Measurements from ENCODE around the gene FAM124A.

FAM124A gene

DNA sequence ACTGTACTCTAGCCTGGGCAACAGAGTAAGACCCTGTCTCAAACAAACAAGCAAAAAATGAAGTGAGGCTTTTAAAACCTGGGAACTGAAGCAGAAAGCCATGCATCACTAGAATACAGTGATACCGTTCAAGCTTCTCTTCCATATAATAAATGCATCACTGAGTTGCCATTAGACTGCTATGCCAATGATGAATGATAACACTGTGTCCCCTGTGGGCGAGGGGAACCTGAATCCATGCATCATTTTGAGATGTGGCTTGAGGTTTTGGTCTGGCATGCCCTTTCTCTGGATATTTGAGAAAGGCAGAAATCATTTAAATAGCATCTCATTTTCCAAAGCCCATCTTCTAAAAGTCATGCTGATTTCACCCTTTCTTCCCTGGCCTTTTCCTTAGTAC is 1.5 kb upstream of the FAM124A start:
- DNase-seq (ENCODE audit: low read depth): no peak

DNA sequence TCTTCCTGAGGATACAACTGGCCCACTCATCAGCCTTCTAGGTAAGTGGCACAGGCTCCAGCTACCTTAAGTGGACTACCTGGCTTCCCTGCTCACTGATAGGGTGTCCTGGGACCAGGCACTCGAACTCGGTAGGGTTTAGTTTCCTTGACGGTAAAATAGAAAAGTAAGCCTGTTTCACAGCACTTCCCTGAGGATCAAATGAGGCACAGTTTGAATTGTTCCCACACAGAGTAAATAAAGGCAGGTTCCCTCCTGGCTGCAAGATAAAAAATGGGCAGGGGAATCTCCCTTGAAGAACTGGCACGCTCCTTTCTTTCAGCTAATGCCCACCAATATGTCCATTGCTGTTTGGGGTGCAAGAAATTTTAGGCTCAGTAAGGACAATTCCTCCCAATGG is 1.1 kb upstream of the FAM124A start:
- no peak for DNase-seq (ENCODE audit: low read depth)

DNA sequence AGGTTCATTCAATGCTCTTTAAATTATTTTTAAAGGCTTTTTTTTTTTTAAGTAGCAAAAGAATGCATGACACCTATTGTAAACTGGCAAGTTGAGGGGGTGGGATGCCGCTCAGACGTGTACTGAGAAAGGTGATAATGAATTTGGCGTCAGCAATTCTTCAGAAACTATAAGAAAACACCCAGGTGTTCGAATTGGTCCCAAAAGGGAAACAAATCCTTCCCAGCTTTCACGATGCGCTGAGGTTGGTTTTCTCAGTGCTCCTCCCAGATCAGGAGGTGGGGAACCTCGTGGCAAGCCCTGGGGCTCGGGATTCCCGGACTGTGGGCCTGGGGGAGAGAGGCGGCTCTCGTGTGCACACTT is 543 bp upstream of the FAM124A start:
- DNase-seq (ENCODE audit: low read depth): no peak

DNA sequence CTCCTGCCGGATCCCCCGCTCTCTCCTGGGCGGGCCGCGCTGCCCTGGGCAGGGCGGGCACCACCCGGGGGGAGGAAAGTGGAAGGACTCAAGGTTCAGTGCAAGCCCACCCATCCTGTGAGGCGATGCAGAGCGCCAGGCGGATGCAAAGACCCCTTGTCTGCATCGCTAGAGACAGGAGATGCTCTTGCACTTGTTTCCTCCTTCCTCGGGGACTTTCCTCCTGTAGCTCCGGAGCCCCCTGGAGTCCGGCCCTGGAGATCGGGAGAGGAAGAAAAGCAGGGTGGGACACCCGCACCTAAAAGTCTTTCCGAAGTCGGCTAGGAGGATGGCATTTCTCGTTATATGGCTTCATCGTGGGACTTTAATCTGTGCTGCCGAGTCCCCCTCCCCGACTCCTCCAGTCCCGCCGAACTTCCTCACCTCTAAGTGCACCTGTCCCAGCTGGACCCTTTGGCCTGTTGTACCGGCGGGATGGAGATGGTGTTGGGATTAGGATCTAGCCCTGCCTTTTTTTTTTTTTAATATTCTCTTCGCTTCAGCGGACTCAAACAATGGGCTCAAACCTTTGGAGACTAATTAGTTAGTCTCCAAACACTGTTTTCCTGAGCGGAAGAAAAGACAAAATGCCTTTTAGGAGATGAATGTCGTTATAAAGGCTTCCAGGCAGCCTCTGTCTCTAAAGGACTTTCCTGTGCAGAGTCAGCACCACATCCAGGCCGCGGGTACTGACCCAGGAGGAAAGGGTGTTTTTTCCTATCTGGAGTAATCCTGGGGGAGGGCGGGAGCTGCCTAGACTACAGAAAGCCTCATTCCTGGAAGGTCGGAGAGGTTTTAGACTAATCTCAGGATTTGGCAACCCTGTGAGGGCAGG is 725 bp downstream of the FAM124A start:
- peak; percentile 3 for DNase-seq (ENCODE audit: low read depth)

DNA sequence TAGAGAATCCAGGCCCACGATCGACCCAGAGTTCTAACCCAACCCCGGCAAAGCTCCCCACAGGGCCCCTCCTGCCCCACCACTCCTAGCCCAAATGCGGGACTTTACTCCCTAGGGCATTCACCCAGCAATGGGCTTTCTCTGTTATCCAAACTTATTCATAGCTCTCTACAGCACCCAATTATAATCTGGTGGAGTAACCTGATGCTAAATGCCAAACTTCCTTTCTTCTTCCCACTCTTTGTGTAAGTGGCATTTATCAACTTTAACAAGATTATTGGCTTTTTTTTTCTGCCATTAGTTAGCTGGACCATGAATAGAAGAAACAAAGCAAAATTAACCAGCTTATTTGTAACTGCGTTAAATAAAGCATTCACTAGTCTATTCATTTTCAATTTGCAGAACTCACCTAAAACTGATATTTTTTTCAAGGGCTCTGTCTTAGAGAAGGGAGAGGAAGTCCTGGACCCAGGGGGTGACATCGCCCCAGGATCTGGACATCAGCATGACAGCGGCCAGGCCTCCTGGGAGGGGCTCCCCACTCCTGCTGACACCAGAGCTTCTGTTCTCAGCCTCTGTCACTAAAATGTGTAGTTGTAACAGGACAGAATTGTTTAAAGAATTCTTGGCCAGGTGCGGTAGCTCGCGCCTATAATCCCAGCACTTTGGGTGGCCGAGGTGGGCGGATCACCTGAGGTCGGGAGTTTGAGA is 1.5 kb downstream of the FAM124A start:
- DNase-seq (ENCODE audit: low read depth): no peak

DNA sequence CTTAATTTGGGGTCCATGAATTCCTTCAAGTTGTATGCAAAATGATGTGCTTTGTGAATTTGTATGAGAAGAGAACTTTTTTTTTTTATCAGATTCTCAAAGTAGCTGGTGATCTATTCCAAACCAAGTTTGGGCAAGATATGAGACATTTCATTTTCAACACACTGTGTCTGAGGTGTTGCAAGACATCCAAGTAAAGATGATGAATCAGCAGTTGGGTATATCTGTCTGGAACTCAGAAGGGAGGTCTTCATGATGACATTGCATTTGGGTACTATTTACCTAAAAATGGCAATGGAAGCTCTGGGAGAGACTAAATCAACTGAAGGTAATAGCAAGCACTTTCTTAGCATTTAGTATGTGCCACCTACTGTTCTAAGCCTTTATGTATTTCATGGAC is 2.8 kb downstream of the FAM124A start:
- DNase-seq (ENCODE audit: low read depth): no peak

DNA sequence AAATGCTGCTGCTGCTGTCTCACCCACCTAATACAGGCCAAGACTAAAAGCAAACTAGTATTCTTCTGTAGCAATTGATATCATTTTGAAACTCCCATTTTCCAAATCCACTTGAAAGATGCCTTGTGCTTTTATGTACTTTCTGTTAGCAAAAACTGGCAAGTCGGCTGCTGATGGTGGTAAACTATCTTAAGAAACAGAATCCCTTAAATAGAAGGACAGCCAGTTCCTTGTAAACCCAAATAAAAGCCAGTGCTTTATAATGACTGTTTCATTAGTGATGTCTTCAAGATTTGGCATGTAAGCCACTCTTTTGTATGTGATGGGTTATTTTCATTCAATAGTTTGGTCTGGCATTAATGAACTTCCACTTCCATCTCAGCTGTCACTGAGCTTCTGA is 5.2 kb downstream of the FAM124A start:
- DNase-seq (ENCODE audit: low read depth): no peak

DNA sequence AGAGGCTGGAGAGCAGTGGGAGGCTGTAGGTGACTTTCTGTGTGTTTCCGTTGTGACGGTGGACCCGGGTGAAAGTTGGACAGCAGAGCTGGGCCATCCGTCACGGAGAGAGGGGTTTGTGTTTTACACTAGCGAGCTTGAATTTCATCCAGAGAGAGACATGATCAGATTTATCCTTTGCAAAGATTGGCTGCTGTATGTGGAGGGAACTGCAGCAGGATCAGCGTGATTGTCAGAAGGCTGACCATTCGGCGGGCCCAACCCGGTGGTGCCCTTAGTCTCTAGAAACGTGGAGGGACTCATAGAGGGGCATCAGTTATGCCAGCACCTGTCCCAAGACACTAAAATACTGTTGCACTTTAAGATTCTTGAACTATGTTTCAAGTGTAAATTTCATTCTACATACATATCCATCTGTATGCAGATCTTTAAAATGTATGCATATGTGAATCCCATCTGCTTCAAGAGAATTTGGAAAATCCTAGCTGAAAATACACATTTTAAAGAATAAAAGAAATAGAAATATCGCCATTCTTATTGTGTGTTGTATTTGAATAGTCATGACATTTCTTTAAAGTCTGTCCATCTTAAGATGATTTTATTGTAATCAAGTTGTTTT is 7.0 kb downstream of the FAM124A start:
- DNase-seq (ENCODE audit: low read depth): no peak

DNA sequence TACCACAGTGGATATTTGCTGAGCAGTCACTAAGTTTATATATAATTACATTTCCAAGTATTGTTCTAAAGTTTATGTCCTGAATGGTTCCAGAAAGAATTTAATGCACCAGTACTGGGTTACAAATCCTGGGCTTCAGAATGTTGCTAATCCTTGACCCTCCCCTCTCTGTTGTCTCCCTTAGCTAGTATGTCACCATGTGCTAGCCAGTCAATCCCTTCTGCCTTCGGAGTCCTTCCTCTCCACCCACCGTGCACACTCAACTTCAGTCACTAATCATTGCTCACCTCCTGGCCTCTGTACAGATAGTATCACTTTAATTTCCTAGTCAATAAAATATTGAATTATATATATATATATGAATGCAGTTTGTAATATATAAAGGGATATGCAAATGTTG is 7.5 kb downstream of the FAM124A start:
- DNase-seq (ENCODE audit: low read depth): no peak

DNA sequence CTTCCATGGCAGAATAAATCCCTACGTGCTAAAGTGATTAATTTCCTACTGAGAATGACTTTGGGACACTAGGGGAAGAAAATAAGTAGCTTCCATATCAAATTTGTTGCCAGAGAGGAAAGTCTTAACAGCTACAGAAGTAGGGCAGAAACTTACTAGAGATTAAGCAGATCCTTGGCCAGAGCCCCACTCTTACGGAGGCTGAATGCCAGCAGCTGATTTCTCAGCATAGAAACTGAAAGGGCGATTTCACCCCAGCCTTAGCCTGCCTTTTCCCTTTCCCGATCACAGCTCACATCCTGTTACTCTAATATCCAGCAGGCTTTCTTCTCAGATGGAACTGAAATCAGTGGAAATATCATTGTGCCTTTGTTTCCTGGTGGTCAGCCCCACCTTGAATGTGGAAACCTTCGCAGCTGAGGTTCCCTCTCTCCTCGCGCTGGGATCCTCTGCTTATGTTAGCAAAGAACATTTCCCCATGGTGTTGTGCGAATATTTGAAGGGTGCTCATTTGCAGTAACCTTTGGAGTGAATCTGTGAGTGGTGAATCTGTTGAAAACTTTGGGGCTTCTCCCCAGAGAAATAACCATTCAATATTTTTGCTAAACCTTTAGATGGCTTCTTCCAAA is 8.4 kb downstream of the FAM124A start:
- peak; percentile 15 for DNase-seq (ENCODE audit: low read depth)

DNA sequence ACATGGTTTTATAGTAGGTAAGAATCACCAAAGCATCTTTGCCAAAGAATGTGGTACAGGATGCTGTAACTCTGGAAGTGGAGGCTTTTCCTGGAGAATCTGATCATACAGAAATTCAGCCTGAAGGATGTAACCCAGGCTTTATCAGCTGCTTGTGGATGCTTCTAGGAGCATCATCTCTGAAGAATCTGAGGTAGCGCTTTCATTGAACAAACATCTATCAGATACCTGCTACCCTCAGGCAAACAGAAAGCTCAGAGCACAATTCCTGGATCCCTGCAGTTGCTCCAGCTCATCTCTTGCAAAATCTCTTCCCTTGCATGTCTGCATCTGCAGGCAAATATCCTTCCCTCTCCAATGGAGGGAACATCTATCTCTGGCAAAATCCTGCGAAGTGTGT is 9.3 kb downstream of the FAM124A start:
- no peak for DNase-seq (ENCODE audit: low read depth)

DNA sequence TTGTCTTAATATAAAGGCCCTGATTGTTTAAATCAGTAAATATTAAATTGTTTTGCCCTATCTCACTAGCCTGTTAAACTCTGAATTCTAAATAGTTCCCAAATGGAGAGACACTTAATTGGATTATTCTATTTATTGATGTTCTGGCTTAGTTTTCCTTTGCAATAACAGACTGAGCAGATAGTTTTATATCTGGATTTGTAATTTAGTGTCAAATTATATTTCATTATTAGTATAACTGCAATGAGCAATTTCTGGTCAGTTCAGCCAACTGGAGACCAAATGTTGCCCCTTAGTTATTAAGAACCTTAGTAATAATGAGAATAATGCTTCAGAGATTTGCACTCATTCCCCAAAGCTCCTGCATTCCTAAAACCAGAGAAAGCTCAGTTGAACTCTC is 10.1 kb downstream of the FAM124A start:
- no peak for DNase-seq (ENCODE audit: low read depth)

DNA sequence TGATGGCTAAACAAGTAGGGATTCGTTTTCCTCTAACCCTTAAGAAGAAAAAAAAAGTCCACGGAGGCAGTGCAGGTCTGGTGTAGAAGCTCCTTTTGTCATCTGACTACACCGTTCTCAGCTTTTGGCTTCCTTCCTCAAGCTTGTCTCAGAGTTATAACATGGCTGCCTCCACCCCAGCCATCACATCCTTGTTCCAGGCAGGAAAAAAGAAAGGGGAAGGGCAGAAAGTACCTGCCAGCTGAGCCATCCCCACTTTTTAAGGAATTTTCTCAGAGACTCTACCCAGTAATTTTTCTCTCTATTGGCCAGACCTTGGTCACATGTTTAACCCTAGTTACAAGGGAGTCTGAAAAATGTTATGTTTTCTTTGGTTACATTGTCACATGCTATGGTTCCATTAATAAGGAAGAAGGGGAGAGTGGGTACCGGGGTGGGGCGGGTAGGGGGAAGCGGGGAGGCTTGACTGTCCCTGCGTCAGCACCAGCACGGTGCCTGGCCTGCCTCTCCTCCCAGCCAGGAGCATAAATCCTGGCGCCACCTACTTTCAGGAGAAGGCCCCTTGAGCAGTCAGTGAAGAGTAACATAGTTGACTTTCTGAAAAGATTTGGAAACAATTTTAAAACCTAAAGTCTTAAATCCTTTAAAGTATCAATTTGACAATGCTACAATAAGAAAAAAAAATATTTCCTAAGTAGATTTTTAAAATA is 11.1 kb downstream of the FAM124A start:
- DNase-seq (ENCODE audit: low read depth): no peak

DNA sequence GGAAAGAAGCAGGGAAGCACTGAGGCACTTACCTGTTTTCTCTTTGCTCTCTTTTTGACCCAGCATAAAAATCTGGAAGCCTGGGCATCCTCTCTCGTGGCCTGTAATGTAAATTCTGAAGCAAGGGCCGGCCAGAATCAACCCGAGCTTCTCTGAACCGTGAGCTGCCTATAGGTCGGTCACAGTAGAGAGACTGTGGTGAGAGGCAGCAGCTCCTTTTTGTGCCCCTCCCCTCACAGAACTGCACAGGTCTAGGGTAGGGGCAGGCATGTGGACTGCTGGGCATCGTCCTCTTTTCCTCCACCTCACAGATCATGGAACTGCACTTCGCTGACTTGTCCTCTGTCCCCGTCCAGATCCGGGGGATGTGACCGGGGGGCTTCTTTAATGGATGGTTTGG is 12.5 kb downstream of the FAM124A start:
- DNase-seq (ENCODE audit: low read depth): no peak

DNA sequence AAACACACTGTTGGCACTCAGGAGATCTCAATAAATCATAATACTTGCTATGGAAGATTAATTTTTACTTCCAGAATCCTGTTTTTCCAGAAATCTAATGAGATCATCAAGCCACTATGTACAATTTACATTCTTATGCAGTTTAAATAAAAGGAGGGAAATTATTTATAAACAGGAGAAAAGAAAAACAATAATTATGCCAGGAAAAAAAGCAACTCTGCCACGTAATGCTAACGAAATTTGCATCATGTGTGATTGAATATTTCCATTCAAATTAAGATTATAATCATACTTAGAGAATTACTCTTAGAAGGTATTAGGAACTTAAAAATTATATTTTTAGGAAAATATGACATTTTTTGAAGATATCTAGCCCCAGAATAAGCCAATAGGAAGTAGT is 13.0 kb downstream of the FAM124A start:
- DNase-seq (ENCODE audit: low read depth): no peak

DNA sequence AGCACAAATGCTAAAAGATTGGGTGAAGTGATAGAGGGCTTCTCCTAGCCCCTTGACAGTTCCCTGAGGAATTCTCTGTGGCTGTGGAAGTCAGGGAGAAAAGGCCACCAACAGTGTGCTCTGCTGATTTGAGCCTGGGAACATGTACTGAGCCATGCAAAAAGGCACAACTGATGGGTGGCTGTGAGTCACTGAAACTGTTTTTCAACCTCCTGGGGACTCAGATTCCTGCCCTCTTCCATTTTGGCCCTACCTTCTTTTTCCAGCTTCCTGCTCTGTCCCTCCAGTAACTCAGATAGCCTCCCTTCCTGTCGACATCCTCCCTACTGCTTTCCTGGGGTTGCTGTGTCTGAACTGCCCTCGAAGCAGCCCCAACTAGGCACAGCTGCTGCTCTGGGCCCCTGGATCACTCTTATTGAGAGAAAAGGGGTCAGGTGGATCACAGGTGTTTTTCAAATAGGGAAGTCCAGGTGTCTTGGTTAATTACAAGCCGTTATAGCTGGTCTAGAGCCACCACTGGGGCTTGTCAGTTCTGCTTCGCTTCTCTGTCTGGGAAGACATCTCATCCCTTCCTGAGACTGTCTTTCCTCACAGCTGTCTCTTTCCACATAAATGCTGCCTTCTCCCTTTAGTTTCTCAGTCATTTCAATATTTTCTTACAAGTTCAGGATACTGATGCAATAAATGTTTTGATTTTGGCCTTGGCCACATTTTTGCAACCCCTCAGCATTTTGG is 13.7 kb downstream of the FAM124A start:
- peak; percentile 8 for DNase-seq (ENCODE audit: low read depth)

DNA sequence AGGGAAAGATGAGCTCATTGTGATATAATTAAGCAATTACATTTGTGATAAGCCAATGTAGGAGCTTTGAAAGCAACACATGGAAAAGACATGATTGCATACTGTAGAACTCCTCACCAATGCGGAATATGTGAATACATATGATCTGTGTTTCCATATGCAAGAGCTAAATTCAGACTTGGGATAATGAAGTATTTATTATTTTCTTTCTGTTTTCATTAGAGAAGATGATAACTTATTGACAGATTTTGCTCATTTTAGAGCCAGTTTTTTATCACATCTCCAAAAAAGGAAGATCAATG is 14.2 kb downstream of the FAM124A start:
- no peak for DNase-seq (ENCODE audit: low read depth)

DNA sequence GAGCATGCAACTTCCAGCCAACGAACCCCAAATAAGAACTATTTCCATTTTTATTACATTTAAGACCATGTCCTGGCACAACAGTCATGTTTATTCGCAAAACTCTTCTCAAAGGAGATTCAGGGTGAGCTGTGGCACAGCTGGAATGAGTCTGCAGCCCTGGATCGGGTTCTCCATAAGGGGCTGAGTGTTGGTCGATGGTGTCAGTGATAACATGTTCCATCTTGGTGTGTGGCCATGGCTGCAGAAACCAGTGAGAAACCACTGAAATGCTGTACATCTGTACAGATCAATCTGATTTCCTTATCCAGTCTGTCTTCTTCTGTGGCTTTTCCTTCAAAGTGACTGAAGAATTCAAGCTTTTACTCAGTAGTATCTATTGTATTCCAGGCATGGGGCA is 15.2 kb downstream of the FAM124A start:
- DNase-seq (ENCODE audit: low read depth): no peak

DNA sequence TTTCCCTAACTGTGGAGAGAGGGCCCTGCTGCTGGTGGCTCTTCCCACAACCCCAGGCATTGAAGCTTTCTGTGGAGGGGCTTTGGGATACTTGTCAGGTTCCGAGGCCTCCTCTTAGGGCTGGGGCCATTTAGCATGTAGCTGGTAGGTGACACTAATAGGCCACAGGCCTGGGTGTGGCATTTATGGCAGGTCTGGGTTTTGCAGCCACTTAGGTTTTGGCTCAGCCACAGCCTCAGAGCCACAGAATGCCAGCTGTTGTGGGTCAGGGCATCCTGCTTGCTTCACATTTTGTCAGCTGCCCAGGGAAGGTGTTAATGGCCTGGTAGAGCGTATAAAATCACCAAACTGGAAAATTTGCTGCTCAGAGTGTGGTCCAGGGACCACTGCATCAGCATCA is 15.7 kb downstream of the FAM124A start:
- DNase-seq (ENCODE audit: low read depth): no peak

DNA sequence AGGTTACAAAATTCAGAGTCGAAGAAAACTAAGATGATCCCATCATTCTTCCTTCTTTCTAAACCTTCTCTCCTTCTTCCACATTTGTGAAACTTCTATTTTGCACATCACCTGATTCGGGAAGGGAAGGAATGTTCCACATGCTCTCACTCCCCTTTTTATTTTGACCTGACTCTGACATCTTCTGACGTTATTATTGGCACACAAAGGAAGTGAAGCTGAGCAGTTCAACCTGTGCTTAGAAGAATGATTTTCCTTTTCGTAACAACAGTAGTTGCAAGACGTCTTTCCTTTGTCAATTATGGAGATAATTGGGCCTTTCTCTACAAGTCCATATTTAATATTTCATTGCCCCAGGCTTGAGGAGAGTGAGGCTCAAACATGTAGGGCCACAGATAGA is 18.0 kb downstream of the FAM124A start:
- DNase-seq (ENCODE audit: low read depth): no peak

DNA sequence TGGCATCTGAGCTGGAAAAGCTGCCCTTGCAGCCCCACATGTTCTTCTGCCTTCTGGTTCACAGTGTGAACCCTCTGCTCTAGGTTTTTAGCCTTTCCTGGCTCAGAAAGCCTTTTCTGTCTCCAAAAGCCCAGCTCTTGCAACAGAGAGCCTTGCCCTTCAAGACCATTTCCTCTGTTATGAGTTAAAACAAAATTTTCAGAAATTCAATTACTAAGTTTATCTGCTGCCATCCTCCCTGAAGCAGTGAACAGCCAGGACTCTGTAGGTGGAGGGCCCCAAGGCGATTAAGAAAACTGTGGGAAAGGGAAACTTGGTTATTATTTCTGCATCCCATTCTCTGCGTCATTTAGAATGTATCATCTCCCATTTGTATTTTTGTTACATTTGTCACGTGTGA is 18.8 kb downstream of the FAM124A start:
- no peak for DNase-seq (ENCODE audit: low read depth)

DNA sequence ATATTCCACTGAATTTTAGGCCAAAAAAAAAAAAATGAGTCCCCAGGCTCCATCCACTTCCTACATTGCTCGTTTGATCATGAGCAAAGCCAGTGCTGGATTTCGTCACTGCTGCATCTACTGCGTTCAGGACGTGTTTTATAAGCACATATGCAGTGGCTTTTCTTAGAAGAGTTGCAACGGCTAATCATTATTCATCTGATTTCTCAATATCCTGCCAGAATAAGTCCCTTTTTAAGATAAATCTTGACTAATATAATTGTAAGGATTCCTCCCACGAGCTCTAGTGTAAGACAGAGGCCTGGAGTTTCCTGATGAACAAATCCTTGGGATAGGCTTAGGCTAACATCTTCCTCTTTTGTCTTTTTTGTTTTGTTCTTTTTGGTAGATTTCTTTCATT is 19.5 kb downstream of the FAM124A start:
- DNase-seq (ENCODE audit: low read depth): no peak

Data from EH (cell line).